Gastroesophageal sphincter (tissue), 4 donors: ENCODE data around the gene MSANTD3. TPM values are rescaled to one million over a fixed set of nuclear protein-coding genes. Genes with fewer than 3 reads are reported as not detected.

ENCODE experiments used
- ATAC-seq: fragments of 150-250 bp; one replicate; pipeline ENCODE4 v1.9.1; 2016; ENCODE audit warnings: mild to moderate bottlenecking, moderate library complexity
- H3K27ac ChIP-seq, 4 donors: fragments of 200-600 bp; sonication (generic) in 3 of 4; 1 replicate in 3 of 4; 2 replicates in 1 of 4; pipeline ENCODE4 v1.5.1; 2016 to 2019
- H3K27me3 ChIP-seq: fragments of 200-600 bp; sonication (generic); one replicate; pipeline ENCODE4 v1.5.1; 2019
- H3K36me3 ChIP-seq, 2 donors: fragments of 200-600 bp; sonication (generic); one replicate each; pipeline ENCODE4 v1.5.1; 2019; ENCODE audit warnings: control low read depth in 1 of 2
- H3K4me1 ChIP-seq, 3 donors: fragments of 200-600 bp; sonication (generic); 1 replicate in 2 of 3; 2 replicates in 1 of 3; pipeline ENCODE4 v1.5.1; 2016 to 2019; ENCODE audit warnings: control low read depth in 2 of 3
- H3K4me3 ChIP-seq, 2 donors: fragments of 200-600 bp; sonication (generic); one replicate each; pipeline ENCODE4 v1.5.1; 2019; ENCODE audit warnings: mild to moderate bottlenecking in 1 of 2, moderate library complexity in 1 of 2
- H3K9me3 ChIP-seq, 3 donors: fragments of 200-600 bp; sonication (generic); one replicate each; pipeline ENCODE4 v1.5.1; 2017 to 2019; ENCODE audit warnings: control low read depth in 2 of 3
- CTCF ChIP-seq, 4 experiments: fragments of 200-600 bp in 2 of 4; fragments of 450-650 bp in 2 of 4; sonication (generic) in 1 of 4; IDR thresholded peaks; one replicate each; pipeline ENCODE4 v1.5.1; 2017 to 2019; ENCODE audit warnings: antibody characterized with exemption in 4 of 4, mild to moderate bottlenecking in 2 of 4, moderate library complexity in 2 of 4
- EP300 ChIP-seq: sonication (generic); formaldehyde crosslinking; IDR thresholded peaks from one replicate; pipeline ENCODE4 v1.6.1; 2017; ENCODE audit warnings: antibody characterized with exemption, mild to moderate bottlenecking
- POLR2A ChIP-seq, 2 donors: fragments of 450-650 bp; IDR thresholded peaks; one replicate each; pipeline ENCODE4 v1.6.1; 2017; ENCODE audit warnings: antibody characterized with exemption in 2 of 2, mild to moderate bottlenecking in 2 of 2, moderate library complexity in 1 of 2
- POLR2AphosphoS5 ChIP-seq: sonication (generic); formaldehyde crosslinking; IDR thresholded peaks from one replicate; pipeline ENCODE4 v1.6.1; 2017; ENCODE audit warnings: antibody characterized with exemption
- WGBS, 2 donors: methylation state at CpG; one replicate each; pipeline ENCODE4 v1.1.5; 2018; ENCODE audit warnings: low coverage in 1 of 2; 5-methylcytosine and 5-hydroxymethylcytosine counted together
- total RNA-seq, 4 donors: library from RNA; depleted of rRNA; stranded (reverse); fragments of >200 nt; gene quantifications; one replicate each; pipeline ENCODE4 v1.1.0, GENCODE V29; 2016

MSANTD3 gene
- total RNA-seq, 4 donors from 2014 or later, result 19.1 to 56.9 (median 34.8) TPM

- Histone ChIP-seq H3K4me1 (peaks cover 0 to 7% (median 0%) of the 10 kb centered on the region in 3 donors), H3K27ac (no peak overlapping the region), H3K27me3 (no peaks in the 10 kb centered on the region), H3K36me3 (peaks cover 0 to 56% of the 10 kb centered on the region in 2 donors), H3K4me3 (no peak overlapping the region), H3K9me3 (no peaks in the 10 kb centered on the region)
- TF ChIP-seq CTCF (IDR thresholded peaks at IDR 0.05), result no peak
- ATAC-seq, result no peak
- 72 to 88% methylated on average over 2 of the region's 2 CpGs for WGBS, 2 donors
These were observed 21.3 kb downstream of the MSANTD3 start for GRCh38 chr9:100448266-100448665.

GRCh38 chr9:100449420-100449819 is 22.5 kb downstream of the MSANTD3 start:
- peaks cover 0 to 2% (median 0%) of the 10 kb centered on the region in 3 donors for H3K4me1 ChIP-seq
- H3K27ac ChIP-seq, result no peak overlapping the region
- TF ChIP-seq CTCF (IDR thresholded peaks at IDR 0.05), result no peak
- TF ChIP-seq POLR2AphosphoS5, result no peak
- no peak for TF ChIP-seq EP300
- no peak for TF ChIP-seq POLR2A (IDR thresholded peaks at IDR 0.05)
- no peak overlapping the region for H3K4me3 ChIP-seq
- no peak for ATAC-seq
- peaks cover 0 to 56% of the 10 kb centered on the region in 2 donors for H3K36me3 ChIP-seq
- no peaks in the 10 kb centered on the region for H3K9me3 ChIP-seq
- WGBS, 2 donors, result 96 to 100% methylated on average over 2 of the region's 2 CpGs
- H3K27me3 ChIP-seq, result no peaks in the 10 kb centered on the region

GRCh38 chr9:100452894-100453293 is 26.0 kb downstream of the MSANTD3 start:
- TF ChIP-seq CTCF (IDR thresholded peaks at IDR 0.05) (no peak), EP300 (no peak), POLR2A (IDR thresholded peaks at IDR 0.05) (no peak), POLR2AphosphoS5 (no peak)
- Histone ChIP-seq H3K9me3 (no peaks in the 10 kb centered on the region), H3K27ac (no peak overlapping the region), H3K27me3 (no peaks in the 10 kb centered on the region), H3K4me1 (peaks cover 0 to 10% (median 0%) of the 10 kb centered on the region in 3 donors), H3K4me3 (no peak overlapping the region), H3K36me3 (peaks cover 0 to 55% of the 10 kb centered on the region in 2 donors)
- WGBS, 2 donors, result 80 to 91% methylated on average over 2 of the region's 2 CpGs
- no peak for ATAC-seq

- no peaks in the 10 kb centered on the region for H3K27me3 ChIP-seq
- H3K9me3 ChIP-seq, result no peaks in the 10 kb centered on the region
- H3K4me3 ChIP-seq, result no peak overlapping the region
- H3K27ac ChIP-seq, result no peak overlapping the region
- peaks cover 0 to 10% (median 0%) of the 10 kb centered on the region in 3 donors for H3K4me1 ChIP-seq
- H3K36me3 ChIP-seq, result peaks cover 0 to 44% of the 10 kb centered on the region in 2 donors
- no peak for ATAC-seq
- no peak for TF ChIP-seq EP300
- no peak for TF ChIP-seq CTCF (IDR thresholded peaks at IDR 0.05)
- TF ChIP-seq POLR2AphosphoS5, result no peak
- no peak for TF ChIP-seq POLR2A (IDR thresholded peaks at IDR 0.05)
These were observed 28.5 kb downstream of the MSANTD3 start for GRCh38 chr9:100455470-100455869.

- no peak for ATAC-seq
- TF ChIP-seq EP300 (no peak), POLR2A (IDR thresholded peaks at IDR 0.05) (no peak), POLR2AphosphoS5 (no peak), CTCF (IDR thresholded peaks at IDR 0.05) (no peak)
- 94% methylated on average over 1 of the region's 1 CpG; no CpG with 5 or more reads in 1 of the 2 donors for WGBS, 2 donors
These were observed 30.6 kb downstream of the MSANTD3 start for GRCh38 chr9:100457517-100457916.

More at GRCh38 chr9:100457517-100457916, 30.6 kb downstream of the MSANTD3 start:
- Histone ChIP-seq H3K27me3 (no peaks in the 10 kb centered on the region), H3K4me1 (peaks cover 0 to 10% (median 0%) of the 10 kb centered on the region in 3 donors), H3K4me3 (no peak overlapping the region), H3K27ac (no peak overlapping the region), H3K36me3 (peaks cover 0 to 24% of the 10 kb centered on the region in 2 donors), H3K9me3 (no peaks in the 10 kb centered on the region)
